Uterus (tissue), 4 donors: ENCODE data around the gene MRPL14. TPM values are rescaled to one million over a fixed set of nuclear protein-coding genes. Genes with fewer than 3 reads are reported as not detected.

Experiments
- DNase-seq, 2 donors: peaks; one replicate each; pipeline ENCODE4 v3.0.0-alpha.2; 2019 to 2020
- H3K27ac ChIP-seq, 2 donors: fragments of 200-600 bp; sonication (generic); 1 replicate in 1 of 2; 2 replicates in 1 of 2; pipeline ENCODE4 v1.5.1; 2016 to 2018
- H3K27me3 ChIP-seq, 2 donors: fragments of 200-600 bp; sonication (generic); one replicate each; pipeline ENCODE4 v1.5.1; 2018 to 2019; ENCODE audit warnings: control low read depth in 1 of 2
- H3K36me3 ChIP-seq, 2 donors: fragments of 200-600 bp; sonication (generic); one replicate each; pipeline ENCODE4 v1.5.1; 2019; ENCODE audit warnings: control low read depth in 1 of 2
- H3K4me1 ChIP-seq, 2 donors: fragments of 200-600 bp; sonication (generic); one replicate each; pipeline ENCODE4 v1.5.1; 2018 to 2019; ENCODE audit warnings: control low read depth in 1 of 2
- H3K4me3 ChIP-seq, 2 donors: fragments of 200-600 bp; sonication (generic); 1 replicate in 1 of 2; 2 replicates in 1 of 2; pipeline ENCODE4 v1.5.1; 2018 to 2019; ENCODE audit warnings: mild to moderate bottlenecking in 1 of 2
- H3K9me3 ChIP-seq, 2 donors: fragments of 200-600 bp; sonication (generic); one replicate each; pipeline ENCODE4 v1.5.1; 2019; ENCODE audit warnings: control low read depth in 1 of 2
- POLR2A ChIP-seq, 2 donors: fragments of 450-650 bp; IDR thresholded peaks; one replicate each; pipeline ENCODE4 v1.6.1; 2016; ENCODE audit warnings: antibody characterized with exemption in 2 of 2, mild to moderate bottlenecking in 1 of 2, moderate library complexity in 1 of 2
- intact Hi-C: fragments of 100-400 bp; cut with DNase I; formaldehyde crosslinking; loops from one replicate; pipeline ENCODE4 v1.15.1; 2023; ENCODE audit warnings: low total_unique reads
- total RNA-seq, 4 donors: library from RNA; depleted of rRNA in 3 of 4; stranded (reverse); fragments of >200 nt in 3 of 4; gene quantifications; one replicate each; pipeline versions ENCODE4 v1.1.0 to v1.2.4, GENCODE V29; 2014 to 2023
- TF ChIP-seq, protein P1 (sequence below), 4 experiments: fragments of 200-600 bp in 2 of 4; fragments of 450-650 bp in 2 of 4; sonication (generic) in 2 of 4; IDR thresholded peaks; one replicate each; pipeline ENCODE4 v1.5.1; 2016 to 2019; ENCODE audit warnings: antibody characterized with exemption in 4 of 4, mild to moderate bottlenecking in 2 of 4, moderate library complexity in 1 of 4
- donor health status: DM: yes; HTN: yes; CAD: no.

MRPL14 gene
- total RNA-seq, 4 donors from 2014 or later = 19.5 to 39.1 (median 33.6) TPM

DNA sequence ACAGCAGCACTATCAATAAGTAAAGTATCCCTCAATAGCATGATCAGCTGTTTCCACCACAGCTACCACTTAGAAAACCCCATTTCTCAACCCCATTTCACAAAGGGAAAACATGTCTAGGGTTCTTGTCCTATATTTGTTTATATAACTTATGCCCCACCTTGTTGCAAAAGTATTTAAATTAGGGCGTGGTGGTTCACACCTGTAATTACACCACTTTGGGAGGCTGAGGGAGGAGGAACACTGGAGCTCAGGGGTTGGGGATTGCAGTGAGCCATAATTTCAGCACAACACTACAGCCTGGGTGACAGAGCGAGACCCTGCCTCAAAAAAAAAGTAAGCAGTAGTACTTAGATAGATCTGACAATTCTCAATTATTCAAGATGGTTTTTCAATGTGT is 3.7 kb downstream of the MRPL14 start:
- no peaks in the 10 kb centered on the region for H3K36me3 ChIP-seq
- no peak overlapping the region for H3K4me3 ChIP-seq
- no peak for DNase-seq
- no peak for TF ChIP-seq POLR2A (IDR thresholded peaks at IDR 0.05)
- TF ChIP-seq, protein P1, sequence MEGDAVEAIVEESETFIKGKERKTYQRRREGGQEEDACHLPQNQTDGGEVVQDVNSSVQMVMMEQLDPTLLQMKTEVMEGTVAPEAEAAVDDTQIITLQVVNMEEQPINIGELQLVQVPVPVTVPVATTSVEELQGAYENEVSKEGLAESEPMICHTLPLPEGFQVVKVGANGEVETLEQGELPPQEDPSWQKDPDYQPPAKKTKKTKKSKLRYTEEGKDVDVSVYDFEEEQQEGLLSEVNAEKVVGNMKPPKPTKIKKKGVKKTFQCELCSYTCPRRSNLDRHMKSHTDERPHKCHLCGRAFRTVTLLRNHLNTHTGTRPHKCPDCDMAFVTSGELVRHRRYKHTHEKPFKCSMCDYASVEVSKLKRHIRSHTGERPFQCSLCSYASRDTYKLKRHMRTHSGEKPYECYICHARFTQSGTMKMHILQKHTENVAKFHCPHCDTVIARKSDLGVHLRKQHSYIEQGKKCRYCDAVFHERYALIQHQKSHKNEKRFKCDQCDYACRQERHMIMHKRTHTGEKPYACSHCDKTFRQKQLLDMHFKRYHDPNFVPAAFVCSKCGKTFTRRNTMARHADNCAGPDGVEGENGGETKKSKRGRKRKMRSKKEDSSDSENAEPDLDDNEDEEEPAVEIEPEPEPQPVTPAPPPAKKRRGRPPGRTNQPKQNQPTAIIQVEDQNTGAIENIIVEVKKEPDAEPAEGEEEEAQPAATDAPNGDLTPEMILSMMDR (IDR thresholded peaks at IDR 0.05) = no peak
- no peaks in the 10 kb centered on the region for H3K9me3 ChIP-seq
- intact Hi-C loops = no loop called here
- H3K27ac ChIP-seq = peak overlapping the region in 1 of 2 donors; percentile 72
- H3K4me1 ChIP-seq = peaks cover 4% of the 10 kb centered on the region in 2 donors
- H3K27me3 ChIP-seq = no peaks in the 10 kb centered on the region

DNA sequence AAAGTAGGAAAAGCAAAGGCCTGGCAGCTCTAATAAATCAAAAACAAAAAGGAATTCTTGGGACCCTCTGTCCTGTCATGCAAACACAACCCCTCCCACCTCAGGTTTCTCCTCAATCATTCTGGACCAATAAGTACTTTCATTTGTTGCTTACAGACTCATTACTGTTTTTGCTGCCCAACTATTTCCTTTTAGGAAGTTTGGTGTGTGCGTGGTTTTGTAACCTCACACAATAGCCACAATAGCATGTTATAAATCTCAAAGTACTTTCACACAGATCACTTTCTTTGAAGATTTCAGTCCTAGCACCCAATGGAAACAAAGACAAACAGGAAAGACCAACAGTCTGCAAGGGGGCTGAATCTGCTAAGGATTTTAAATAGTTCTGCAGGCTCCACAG is 4.5 kb downstream of the MRPL14 start:
- Histone ChIP-seq H3K4me1 (peaks cover 0 to 5% of the 10 kb centered on the region in 2 donors), H3K27me3 (no peaks in the 10 kb centered on the region), H3K4me3 (no peak overlapping the region), H3K36me3 (no peaks in the 10 kb centered on the region), H3K9me3 (no peaks in the 10 kb centered on the region), H3K27ac (peak overlapping the region; percentile 52 to 72)
- TF ChIP-seq, protein P1 (IDR thresholded peaks at IDR 0.05) = no peak
- TF ChIP-seq POLR2A (IDR thresholded peaks at IDR 0.05) = no peak
- DNase-seq = no peak
- intact Hi-C loops = no loop called here

DNA sequence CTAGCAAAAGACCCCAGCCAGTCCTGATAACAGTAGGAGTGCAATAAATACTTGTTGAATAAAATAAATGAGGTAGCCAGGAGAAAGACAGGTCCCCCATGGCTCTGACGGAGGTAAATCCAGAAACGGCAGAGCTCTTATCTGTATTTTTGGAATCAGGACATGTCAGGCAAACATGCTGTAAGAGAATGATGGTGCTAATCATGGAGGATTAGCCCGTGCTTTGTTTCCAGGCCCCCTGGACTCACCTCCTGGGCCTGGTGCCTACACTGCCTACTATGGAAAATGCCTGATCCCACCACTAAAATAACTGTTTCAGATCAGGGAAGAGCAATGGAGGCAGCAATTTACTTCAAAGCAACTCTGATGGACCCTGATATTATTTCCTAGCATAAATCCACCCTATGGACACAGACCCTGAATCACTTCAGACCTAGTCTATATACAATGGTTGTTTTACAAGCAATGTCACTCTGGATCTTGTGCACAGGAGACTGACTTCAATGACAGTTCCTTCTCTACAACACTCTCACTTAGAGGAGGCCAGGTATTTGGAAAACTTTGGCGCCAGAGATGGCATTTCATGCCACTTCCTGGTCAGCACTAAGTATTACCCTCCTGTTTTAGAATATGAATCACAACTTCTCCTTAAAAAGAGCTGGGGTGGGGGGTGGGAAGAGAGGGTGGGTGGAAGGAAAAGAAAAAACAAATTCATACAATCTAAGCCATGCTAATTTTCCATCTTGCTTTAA is 6.4 kb downstream of the MRPL14 start:
- no peak overlapping the region for H3K4me3 ChIP-seq
- intact Hi-C loops = no loop called here
- H3K9me3 ChIP-seq = no peaks in the 10 kb centered on the region
- TF ChIP-seq, protein P1 (IDR thresholded peaks at IDR 0.05) = no peak
- TF ChIP-seq POLR2A (IDR thresholded peaks at IDR 0.05) = no peak
- no peak overlapping the region for H3K27ac ChIP-seq
- DNase-seq = no peak
- H3K36me3 ChIP-seq = no peaks in the 10 kb centered on the region
- H3K4me1 ChIP-seq = peaks cover 0 to 16% of the 10 kb centered on the region in 2 donors
- H3K27me3 ChIP-seq = no peaks in the 10 kb centered on the region

DNA sequence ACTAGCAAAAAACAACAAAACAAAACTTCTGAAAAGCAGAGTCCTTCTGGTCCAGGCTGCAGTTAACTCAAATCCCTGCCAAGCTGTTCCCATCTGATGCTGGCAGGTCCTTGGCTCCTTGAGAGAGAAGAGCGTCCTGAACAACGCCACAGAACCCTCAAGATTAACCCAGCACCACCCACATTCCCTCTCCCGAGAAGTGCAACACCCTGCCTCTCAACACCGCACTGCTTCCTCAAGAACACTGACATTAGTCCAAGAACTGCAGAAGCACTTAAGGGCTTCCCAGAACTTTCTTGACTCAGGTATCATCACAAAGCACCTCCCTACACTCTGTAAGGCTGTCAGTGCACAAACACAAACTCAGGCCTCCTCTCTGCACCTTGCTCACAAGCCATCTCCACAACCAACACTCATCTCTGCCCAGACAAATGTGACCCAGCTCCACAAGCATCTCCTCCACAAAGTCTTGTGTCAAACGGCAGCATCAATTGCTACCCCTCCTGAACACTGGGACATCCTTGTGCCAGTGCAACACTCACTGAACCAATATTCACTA is 7.5 kb downstream of the MRPL14 start:
- H3K4me1 ChIP-seq = peaks cover 0 to 16% of the 10 kb centered on the region in 2 donors
- no peak overlapping the region for H3K4me3 ChIP-seq
- intact Hi-C loops = no loop called here
- no peaks in the 10 kb centered on the region for H3K9me3 ChIP-seq
- H3K27ac ChIP-seq = peak overlapping the region in 1 of 2 donors; percentile 15
- H3K36me3 ChIP-seq = no peaks in the 10 kb centered on the region
- no peak for DNase-seq
- TF ChIP-seq POLR2A (IDR thresholded peaks at IDR 0.05) = no peak
- TF ChIP-seq, protein P1 (IDR thresholded peaks at IDR 0.05) = no peak
- no peaks in the 10 kb centered on the region for H3K27me3 ChIP-seq

DNA sequence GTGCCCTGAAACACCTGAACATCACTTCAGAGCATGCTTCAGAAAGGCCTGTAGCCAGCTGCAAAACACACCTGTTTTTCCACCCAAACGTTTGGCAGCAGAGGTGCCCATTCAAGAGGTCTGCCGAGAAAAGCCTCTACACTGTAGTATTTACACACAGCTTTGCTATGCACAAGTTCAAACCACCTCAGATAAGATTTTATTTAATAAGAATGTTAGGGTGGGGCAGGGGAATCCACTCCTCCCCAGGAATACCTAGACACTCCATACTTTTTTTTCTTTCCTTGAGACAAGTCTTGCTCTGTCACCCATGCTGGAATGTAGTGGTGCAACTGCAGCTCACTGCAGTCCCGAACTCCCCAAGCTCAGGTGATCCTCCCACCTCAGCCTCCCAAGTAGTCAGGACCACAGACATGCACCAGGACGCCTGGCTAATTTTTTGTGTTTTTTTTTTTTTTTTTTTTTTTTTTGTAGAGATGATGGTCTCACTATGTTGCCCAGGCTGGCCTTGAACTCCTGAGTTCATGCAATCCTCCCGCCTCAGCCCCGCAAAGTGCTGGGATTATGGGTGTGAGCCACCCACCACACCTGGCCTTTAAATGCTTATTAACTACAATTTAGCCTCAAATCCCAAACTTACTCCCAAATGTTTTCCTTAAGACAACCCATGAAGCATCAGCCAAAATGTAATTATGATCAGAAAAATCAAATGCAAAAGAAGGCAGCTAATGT is 9.7 kb downstream of the MRPL14 start:
- peak overlapping the region; percentile 25 to 81 for H3K27ac ChIP-seq
- peaks cover 0 to 16% of the 10 kb centered on the region in 2 donors for H3K4me1 ChIP-seq

More for the DNA sequence above, 9.7 kb downstream of the MRPL14 start:
- no peaks in the 10 kb centered on the region for H3K27me3 ChIP-seq
- no peak for DNase-seq
- intact Hi-C loops = no loop called here
- no peak overlapping the region for H3K4me3 ChIP-seq
- no peaks in the 10 kb centered on the region for H3K36me3 ChIP-seq
- TF ChIP-seq, protein P1 (IDR thresholded peaks at IDR 0.05) = no peak
- TF ChIP-seq POLR2A (IDR thresholded peaks at IDR 0.05) = no peak
- H3K9me3 ChIP-seq = no peaks in the 10 kb centered on the region
